Heart left ventricle (tissue), 16 donors: ENCODE measurements around the gene TTLL5. TPM values are rescaled to one million over a fixed set of nuclear protein-coding genes. Genes with fewer than 3 reads are reported as not detected.

Source experiments
- ATAC-seq, 4 donors: fragments of 200-7000 bp; cut with Tn5 transposase; one replicate each; pipeline ENCODE4 v1.9.1; 2020 to 2022; ENCODE audit warnings: moderate library complexity in 4 of 4, mild to moderate bottlenecking in 3 of 4, moderate number of reproducible peaks in 1 of 4
- DNase-seq, 5 donors: peaks; one replicate each; pipeline ENCODE4 v3.0.0-alpha.2; 2020
- H3K27ac ChIP-seq, 12 donors: fragments of 200-600 bp; sonication (generic) in 4 of 12; one replicate each; pipeline versions ENCODE4 v1.5.0 to v1.8.0; 2016 to 2022; ENCODE audit warnings: mild to moderate bottlenecking in 2 of 12
- H3K27me3 ChIP-seq, 9 donors: fragments of 200-600 bp; sonication (generic) in 2 of 9; one replicate each; pipeline versions ENCODE4 v1.5.1 to v1.8.0; 2016 to 2022; ENCODE audit warnings: mild to moderate bottlenecking in 3 of 9
- H3K36me3 ChIP-seq, 9 donors: fragments of 200-600 bp; sonication (generic) in 2 of 9; one replicate each; pipeline versions ENCODE4 v1.5.0 to v1.8.0; 2018 to 2022; ENCODE audit warnings: mild to moderate bottlenecking in 2 of 9
- H3K4me1 ChIP-seq, 12 donors: fragments of 200-600 bp; sonication (generic) in 4 of 12; one replicate each; pipeline versions ENCODE4 v1.5.0 to v1.8.0; 2016 to 2022; ENCODE audit warnings: mild to moderate bottlenecking in 3 of 12
- H3K4me3 ChIP-seq, 12 donors: fragments of 200-600 bp; sonication (generic) in 4 of 12; one replicate each; pipeline versions ENCODE4 v1.5.0 to v1.8.0; 2017 to 2022; ENCODE audit warnings: mild to moderate bottlenecking in 9 of 12, moderate library complexity in 4 of 12
- H3K9me3 ChIP-seq, 12 donors: fragments of 200-600 bp; sonication (generic) in 4 of 12; one replicate each; pipeline versions ENCODE4 v1.5.0 to v1.8.0; 2016 to 2022; ENCODE audit warnings: mild to moderate bottlenecking in 1 of 12
- POLR2A ChIP-seq, 2 donors: fragments of 450-650 bp; IDR thresholded peaks; one replicate each; pipeline ENCODE4 v1.6.1; 2017; ENCODE audit warnings: antibody characterized with exemption in 2 of 2, mild to moderate bottlenecking in 2 of 2, moderate library complexity in 2 of 2
- WGBS, 4 donors: extraction: QIAGEN DNeasy Blood & Tissue Kit in 2 of 4; methylation state at CpG; one replicate each; pipeline versions ENCODE4 v1.1.5 to v1.1.7; 2013 to 2018; 5-methylcytosine and 5-hydroxymethylcytosine counted together
- intact Hi-C, 10 donors: fragments of 100-400 bp; cut with DNase I; formaldehyde crosslinking; loops; one replicate each; pipeline versions ENCODE4 v1.11.1 to v1.14.2; 2022
- polyA plus RNA-seq, 2 donors: library from polyadenylated mRNA; stranded (reverse); fragments of 200-250 nt; gene quantifications; one replicate each; pipeline ENCODE4 v1.2.3, GENCODE V29; 2013
- total RNA-seq, 9 donors: library from RNA; depleted of rRNA in 2 of 9; stranded (reverse); fragments of >200 nt in 2 of 9; fragmentation: NEBNext Ultra II Directional in 3 of 9; extraction: Animal tissue kit (Norgen Biotek cat#: 25700) in 3 of 9; gene quantifications; one replicate each; pipeline versions ENCODE4 v1.1.0 to v1.2.4, GENCODE V29; 2016 to 2023
- TF ChIP-seq, protein P1 (sequence below), 12 donors: fragments of 200-600 bp; sonication (generic) in 4 of 12; IDR thresholded peaks; one replicate each; pipeline versions ENCODE4 v1.5.0 to v1.8.0; 2018 to 2022; ENCODE audit warnings: antibody characterized with exemption in 12 of 12, mild to moderate bottlenecking in 5 of 12
- donor health status: ischemic (EF 13 %, LVEDD 7.1; RV severe dilation, severe dysfunction).
- donor health status: healthy with polysubstance abuse.
- donor health status: DM: no; HTN: yes; CAD: no.
- donor health status: DM: no; HTN: no; CAD: no.
- donor health status: ischemic (EF 25% LVEDD 6.9; RV normal size, moderate dysfunction).
- donor health status: ischemic (EF 25% LVEDD 5.7; RV mildly dilated, moderate dysfunction).
- donor health status: healthy.
- donor health status: DM: yes; HTN: yes; CAD: no.
- donor health status: ischemic (EF 35%, LVEDD 5.7; RV mildly dilated, moderate dysfunction).
- donor health status: nonischemic (EF 11% LVEDD 7.7; RV severe dilation, severe dysfunction).
- donor health status: DM: yes; HTN: yes; CAD: no.
- donor health status: PGD.
- donor health status: ischemic (EF 29% LVEDD 5.4; RV normal size, mild dysfunction).
- donor health status: nonischemic (EF 23%, LVEDD 6.1; RV moderate dilation, normal function).

TTLL5 gene
- total and polyA plus RNA-seq, 11 donors, result 6.2 to 24.6 (median 15.8) TPM

DNA sequence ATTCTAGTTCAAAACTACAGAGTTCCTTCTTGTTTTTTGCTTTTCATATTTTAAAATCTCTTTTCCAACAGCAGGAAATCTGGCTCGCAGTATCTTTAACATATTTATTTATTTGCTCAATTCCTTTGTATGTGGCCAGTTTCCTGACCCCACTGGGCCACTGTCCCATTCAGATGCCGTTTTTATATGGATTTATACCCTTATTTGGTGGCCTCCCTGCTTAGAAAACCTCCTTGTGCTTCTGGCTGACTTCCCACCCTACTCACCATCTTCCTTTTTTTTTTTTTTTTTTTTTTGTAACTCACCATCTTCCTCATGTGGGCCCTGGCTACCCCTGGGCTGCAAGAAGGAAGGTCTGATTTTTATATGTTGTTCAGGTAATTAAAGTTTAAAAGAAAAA lies 53.9 kb downstream of the TTLL5 start:
- H3K36me3 ChIP-seq, result peaks cover 0 to 11% (median 0%) of the 10 kb centered on the region in 9 donors
- no peak overlapping the region for H3K4me3 ChIP-seq
- intact Hi-C loops, result loop anchor here in 8 of 10 donors (5.0 to 10.0 kb wide), 5 partner anchors 77 to 930 kb away; partner anchors contain the start of gene TGFB3 (in 1 of the 8)
- TF ChIP-seq POLR2A (IDR thresholded peaks at IDR 0.05), result no peak
- TF ChIP-seq, protein P1, sequence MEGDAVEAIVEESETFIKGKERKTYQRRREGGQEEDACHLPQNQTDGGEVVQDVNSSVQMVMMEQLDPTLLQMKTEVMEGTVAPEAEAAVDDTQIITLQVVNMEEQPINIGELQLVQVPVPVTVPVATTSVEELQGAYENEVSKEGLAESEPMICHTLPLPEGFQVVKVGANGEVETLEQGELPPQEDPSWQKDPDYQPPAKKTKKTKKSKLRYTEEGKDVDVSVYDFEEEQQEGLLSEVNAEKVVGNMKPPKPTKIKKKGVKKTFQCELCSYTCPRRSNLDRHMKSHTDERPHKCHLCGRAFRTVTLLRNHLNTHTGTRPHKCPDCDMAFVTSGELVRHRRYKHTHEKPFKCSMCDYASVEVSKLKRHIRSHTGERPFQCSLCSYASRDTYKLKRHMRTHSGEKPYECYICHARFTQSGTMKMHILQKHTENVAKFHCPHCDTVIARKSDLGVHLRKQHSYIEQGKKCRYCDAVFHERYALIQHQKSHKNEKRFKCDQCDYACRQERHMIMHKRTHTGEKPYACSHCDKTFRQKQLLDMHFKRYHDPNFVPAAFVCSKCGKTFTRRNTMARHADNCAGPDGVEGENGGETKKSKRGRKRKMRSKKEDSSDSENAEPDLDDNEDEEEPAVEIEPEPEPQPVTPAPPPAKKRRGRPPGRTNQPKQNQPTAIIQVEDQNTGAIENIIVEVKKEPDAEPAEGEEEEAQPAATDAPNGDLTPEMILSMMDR (IDR thresholded peaks at IDR 0.05), result no peak
- DNase-seq (no peak), ATAC-seq (no peak)
- WGBS, 4 donors, result 48 to 60% (median 57%) methylated on average over 2 of the region's 2 CpGs
- H3K27me3 ChIP-seq, result no peaks in the 10 kb centered on the region
- peaks cover 0 to 45% (median 17%) of the 10 kb centered on the region in 12 donors for H3K4me1 ChIP-seq
- H3K9me3 ChIP-seq, result no peaks in the 10 kb centered on the region
- H3K27ac ChIP-seq, result peak overlapping the region in 2 of 12 donors; percentile 17 to 34

DNA sequence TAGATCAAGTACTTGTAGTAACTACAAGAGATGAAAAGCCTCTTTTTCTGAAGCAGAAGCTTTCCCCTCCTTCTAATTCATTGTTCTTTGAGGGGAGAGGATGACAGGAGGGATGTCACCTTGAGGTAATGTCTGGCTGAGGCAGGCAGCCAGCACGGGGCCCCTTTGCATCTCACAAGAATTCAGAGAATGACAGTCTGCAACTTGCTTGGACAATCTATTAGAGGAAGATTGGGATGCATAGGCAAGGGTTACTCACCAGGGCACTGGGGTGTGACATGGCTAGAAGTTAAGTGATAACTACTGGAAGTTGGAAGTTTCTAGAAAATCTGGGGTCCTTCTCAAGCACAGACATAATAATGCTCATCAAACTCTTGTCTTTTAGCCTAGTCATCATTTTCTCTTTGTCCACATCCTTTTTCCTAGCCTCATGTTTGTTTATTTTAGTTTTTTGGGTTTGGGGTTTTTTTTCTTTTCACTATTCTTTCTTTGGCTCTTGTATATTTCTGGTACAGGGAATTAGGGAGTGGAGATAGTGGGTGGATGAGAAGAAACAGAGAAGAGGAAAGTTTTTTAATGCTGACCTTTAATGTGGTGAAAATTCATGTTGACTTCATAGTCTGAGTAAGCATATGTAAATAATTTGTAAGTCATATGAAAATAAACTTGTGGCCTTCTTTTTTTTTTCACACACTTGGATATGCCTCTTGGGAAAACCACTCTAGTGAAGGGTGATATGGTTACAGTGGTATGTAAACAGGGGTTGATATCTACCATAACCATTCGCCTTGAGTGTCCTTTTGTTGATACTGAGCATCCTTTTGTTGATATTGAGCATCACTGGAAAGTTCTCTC lies 55.1 kb downstream of the TTLL5 start:
- 55 to 68% (median 57%) methylated on average over 2 of the region's 2 CpGs for WGBS, 4 donors
- no peak for DNase-seq
- Histone ChIP-seq H3K27me3 (no peaks in the 10 kb centered on the region), H3K27ac (peak overlapping the region in 7 of 12 donors; percentile 9 to 34 (median 26)), H3K9me3 (no peaks in the 10 kb centered on the region), H3K36me3 (peaks cover 0 to 11% (median 0%) of the 10 kb centered on the region in 9 donors), H3K4me3 (no peak overlapping the region), H3K4me1 (peaks cover 0 to 55% (median 25%) of the 10 kb centered on the region in 12 donors)
- intact Hi-C loops, result loop anchor here in 4 of 10 donors (10.0 kb wide), 2 partner anchors 189 to 929 kb away; no protein-coding TSS in a partner anchor
- no peak for ATAC-seq
- TF ChIP-seq POLR2A (IDR thresholded peaks at IDR 0.05), result no peak
- TF ChIP-seq, protein P1 (IDR thresholded peaks at IDR 0.05), result no peak

DNA sequence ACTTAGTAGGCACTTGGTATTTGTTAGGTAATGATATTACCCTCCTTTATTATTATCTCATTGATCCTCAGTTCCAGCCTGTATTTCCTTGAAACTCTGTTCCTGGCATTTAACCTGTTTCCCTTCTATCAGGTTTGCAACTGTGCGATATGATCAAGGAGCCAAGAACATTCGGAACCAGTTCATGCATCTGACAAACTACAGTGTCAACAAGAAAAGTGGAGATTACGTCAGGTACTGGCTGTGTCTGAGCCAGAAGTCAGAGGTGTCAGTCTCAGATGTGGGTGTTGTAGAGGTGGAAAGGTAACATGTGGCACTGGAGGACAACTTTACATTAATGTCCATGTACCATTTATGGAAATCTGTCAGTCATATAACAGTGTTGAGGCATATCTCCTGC lies 56.7 kb downstream of the TTLL5 start:
- no peak for TF ChIP-seq POLR2A (IDR thresholded peaks at IDR 0.05)
- TF ChIP-seq, protein P1 (IDR thresholded peaks at IDR 0.05), result no peak
- ATAC-seq (no peak), DNase-seq (no peak)
- Histone ChIP-seq H3K36me3 (peaks cover 0 to 11% (median 0%) of the 10 kb centered on the region in 9 donors), H3K9me3 (no peaks in the 10 kb centered on the region), H3K4me3 (no peak overlapping the region), H3K4me1 (peaks cover 0 to 44% (median 12%) of the 10 kb centered on the region in 12 donors), H3K27me3 (no peaks in the 10 kb centered on the region), H3K27ac (no peak overlapping the region)
- intact Hi-C loops, result loop anchor here in 4 of 10 donors (10.0 kb wide), 2 partner anchors 187 to 927 kb away; no protein-coding TSS in a partner anchor
- WGBS, 4 donors, result 77 to 92% (median 83%) methylated on average over 3 of the region's 3 CpGs

DNA sequence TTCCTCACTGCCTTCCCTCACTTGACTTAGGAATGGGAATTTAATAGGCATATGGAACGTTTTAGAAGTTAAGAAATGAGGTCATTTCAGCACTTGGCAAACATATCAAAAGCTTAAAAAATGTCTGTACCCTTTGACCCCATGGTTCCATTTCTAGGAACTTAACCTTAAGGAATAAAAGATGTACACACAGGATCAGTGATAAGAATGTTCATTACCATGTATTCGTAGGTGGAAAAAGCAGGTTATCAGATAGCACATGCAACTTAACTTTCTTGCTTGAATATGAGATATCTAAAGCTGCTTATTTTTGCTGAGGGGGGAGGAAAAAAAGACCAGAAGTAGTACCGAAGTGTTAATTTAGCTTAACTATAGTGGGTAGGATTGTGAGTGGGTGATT lies 57.2 kb downstream of the TTLL5 start:
- no peaks in the 10 kb centered on the region for H3K27me3 ChIP-seq
- TF ChIP-seq, protein P1 (IDR thresholded peaks at IDR 0.05), result no peak
- TF ChIP-seq POLR2A (IDR thresholded peaks at IDR 0.05), result no peak
- WGBS, 4 donors, result 72 to 82% (median 77%) methylated on average over 3 of the region's 3 CpGs
- ATAC-seq (no peak), DNase-seq (no peak)
- peak overlapping the region in 1 of 12 donors; percentile 6 for H3K27ac ChIP-seq
- intact Hi-C loops, result loop anchor here in 4 of 10 donors (10.0 kb wide), 2 partner anchors 187 to 927 kb away; no protein-coding TSS in a partner anchor
- peaks cover 0 to 44% (median 12%) of the 10 kb centered on the region in 12 donors for H3K4me1 ChIP-seq
- H3K4me3 ChIP-seq, result no peak overlapping the region
- peaks cover 0 to 12% (median 0%) of the 10 kb centered on the region in 9 donors for H3K36me3 ChIP-seq
- H3K9me3 ChIP-seq, result no peaks in the 10 kb centered on the region
